HCT116 (cell line): ENCODE measurements around the gene BRICD5. TPM values are rescaled to one million over a fixed set of nuclear protein-coding genes. Genes with fewer than 3 reads are reported as not detected.

Experiments used
- ATAC-seq: fragments of 200-7000 bp; cut with Tn5 transposase; 2 replicates; pipeline ENCODE4 v1.9.1; 2020; ENCODE audit warnings: mild to moderate bottlenecking, moderate library complexity
- BruUV-seq: library from RNA; stranded (reverse); fragments of 400-500 nt; replicated peaks from 2 replicates; lab custom pipeline; 2021; lab: Mats Ljungman, UMichigan
- CTCF ChIA-PET: fragments of 300-600 bp; sonication (Branson Sonifier 250); formaldehyde crosslinking; loops from one replicate; lab custom pipeline; 2021; ENCODE audit warnings: antibody characterized with exemption; lab: Charles Lee
- POLR2A ChIA-PET: fragments of 300-600, 350-600 bp; sonication (Branson Sonifier 250); formaldehyde crosslinking; loops from one replicate; lab custom pipeline; 2021; ENCODE audit warnings: antibody characterized with exemption; lab: Charles Lee
- RAD21 ChIA-PET, 2 experiments: fragments of 300-600 bp; sonication (Branson Sonifier 250); formaldehyde crosslinking; loops; one replicate each; lab custom pipeline; 2023; ENCODE audit warnings: low total read pairs in 2 of 2; ENCODE audit not compliant: uncharacterized antibody in 2 of 2, unreplicated experiment in 2 of 2, low non-redundant PET in 1 of 2; lab: Charles Lee
- DNase-seq: peaks from one replicate; pipeline ENCODE4 v3.0.0-alpha.2; 2010; ENCODE audit warnings: low read depth, low spot score
- H2AFZ ChIP-seq: fragments of 200-600 bp; shearing (Covaris generic), sonication (generic); 2 replicates; pipeline ENCODE4 v1.6.1; 2017; ENCODE audit warnings: low read depth, mixed run types, mixed read lengths, antibody characterized with exemption, low read length; ENCODE audit not compliant: poor library complexity, severe bottlenecking
- H3K27ac ChIP-seq: 2 replicates; pipeline ENCODE4 v1.5.1; 2012; ENCODE audit warnings: low read depth, low read length
- H3K27me3 ChIP-seq: fragments of 200-600 bp; sonication (generic); 2 replicates; pipeline ENCODE4 v1.6.1; 2016; ENCODE audit warnings: mixed run types, low read length, mixed read lengths; ENCODE audit not compliant: insufficient read depth
- H3K36me3 ChIP-seq, 2 experiments: fragments of 200-500 bp in 1 of 2; fragments of 200-600 bp in 1 of 2; sonication (Bioruptor generic) in 1 of 2; sonication (generic) in 1 of 2; 2 replicates each; pipeline versions ENCODE4 v1.5.1 to v1.6.1; 2014 to 2016; ENCODE audit warnings: low read length in 2 of 2, inconsistent platforms in 1 of 2, mixed read lengths in 1 of 2, mixed run types in 1 of 2; ENCODE audit not compliant: insufficient read depth in 2 of 2, control insufficient read depth in 1 of 2
- H3K4me1 ChIP-seq, 2 experiments: fragments of 200-600 bp in 1 of 2; sonication (generic) in 1 of 2; 2 replicates each; pipeline versions ENCODE4 v1.5.1 to v1.6.1; 2012 to 2017; ENCODE audit warnings: low read length in 2 of 2, inconsistent platforms in 1 of 2, mild to moderate bottlenecking in 1 of 2, mixed read lengths in 1 of 2, mixed run types in 1 of 2, moderate library complexity in 1 of 2; ENCODE audit not compliant: insufficient read depth in 2 of 2, control insufficient read depth in 1 of 2
- H3K4me2 ChIP-seq: fragments of 200-600 bp; sonication (generic); 2 replicates; pipeline ENCODE4 v1.6.1; 2017; ENCODE audit warnings: mixed run types, low read length, mixed read lengths
- H3K4me3 ChIP-seq, 2 experiments: fragments of 200-600 bp in 1 of 2; sonication (generic) in 1 of 2; replicated peaks in 1 of 2; 2 replicates each; pipeline ENCODE4 v1.5.1; 2011 to 2016; ENCODE audit warnings: low read length in 2 of 2, control low read depth in 1 of 2, low read depth in 1 of 2, mild to moderate bottlenecking in 1 of 2, mixed read lengths in 1 of 2, mixed run types in 1 of 2
- H3K79me2 ChIP-seq: fragments of 200-600 bp; sonication (generic); 2 replicates; pipeline ENCODE4 v1.6.1; 2017; ENCODE audit warnings: mild to moderate bottlenecking, mixed run types, low read length, moderate library complexity, mixed read lengths; ENCODE audit not compliant: insufficient read depth
- H3K9ac ChIP-seq: fragments of 200-600 bp; sonication (generic); 2 replicates; pipeline ENCODE4 v1.6.1; 2016; ENCODE audit warnings: low read length, mixed read lengths
- H3K9me2 ChIP-seq: fragments of 200-600 bp; sonication (generic), shearing (Covaris generic); 2 replicates; pipeline ENCODE4 v1.6.1; 2017; ENCODE audit warnings: mixed run types, mild to moderate bottlenecking, moderate library complexity; ENCODE audit not compliant: insufficient read depth
- H3K9me3 ChIP-seq, 2 experiments: fragments of 200-500 bp in 1 of 2; fragments of 200-600 bp in 1 of 2; sonication (Bioruptor generic) in 1 of 2; sonication (generic) in 1 of 2; 2 replicates each; pipeline ENCODE4 v1.6.1; 2014 to 2017; ENCODE audit warnings: low read length in 2 of 2, mixed read lengths in 2 of 2, inconsistent platforms in 1 of 2, low read depth in 1 of 2, mild to moderate bottlenecking in 1 of 2, mixed run types in 1 of 2, moderate library complexity in 1 of 2; ENCODE audit not compliant: control insufficient read depth in 1 of 2, insufficient read depth in 1 of 2
- H4K20me1 ChIP-seq: fragments of 200-600 bp; sonication (generic), shearing (Covaris generic); 2 replicates; pipeline ENCODE4 v1.6.1; 2017; ENCODE audit warnings: mixed run types, mild to moderate bottlenecking, moderate library complexity; ENCODE audit not compliant: insufficient read depth
- EZH2phosphoT487 ChIP-seq: fragments of 200-600 bp; IDR thresholded peaks from 2 replicates; pipeline ENCODE4 v1.6.1; 2018; ENCODE audit warnings: antibody characterized with exemption, borderline replicate concordance
- JUND ChIP-seq: IDR thresholded peaks from 2 replicates; pipeline ENCODE4 v1.6.1; 2012
- POLR2A ChIP-seq: IDR thresholded peaks from 2 replicates; pipeline ENCODE4 v1.7.0; 2011; ENCODE audit warnings: borderline replicate concordance; ENCODE audit not compliant: insufficient read depth, insufficient read length; ENCODE audit errors: extremely low read depth
- RAD21 ChIP-seq: IDR thresholded peaks from 2 replicates; pipeline ENCODE4 v1.6.1; 2012; ENCODE audit warnings: low read depth, mild to moderate bottlenecking
- SIN3A ChIP-seq: IDR thresholded peaks from 2 replicates; pipeline ENCODE4 v1.6.1; 2012; ENCODE audit warnings: low read depth
- SP1 ChIP-seq: IDR thresholded peaks from 2 replicates; pipeline ENCODE4 v1.6.1; 2012; ENCODE audit warnings: low read depth
- SRF ChIP-seq: IDR thresholded peaks from 2 replicates; pipeline ENCODE4 v1.6.1; 2012; ENCODE audit warnings: low read depth
- TCF7L2 ChIP-seq: IDR thresholded peaks from 2 replicates; pipeline ENCODE4 v1.7.0; 2011; ENCODE audit warnings: borderline replicate concordance, inconsistent platforms; ENCODE audit not compliant: insufficient read depth, insufficient read length; ENCODE audit errors: extremely low read depth
- YY1 ChIP-seq: IDR thresholded peaks from 2 replicates; pipeline ENCODE4 v1.6.1; 2011; ENCODE audit warnings: low read length, low read depth, moderate library complexity, mild to moderate bottlenecking; ENCODE audit not compliant: insufficient replicate concordance; ENCODE audit errors: extremely low read depth
- ZFX ChIP-seq: fragments of 450-650 bp; IDR thresholded peaks from 2 replicates; pipeline ENCODE4 v1.6.1; 2017
- intact Hi-C: fragments of 100-400 bp; cut with micrococcal nuclease; formaldehyde crosslinking; loops from 2 replicates; pipeline ENCODE4 v1.10.0; 2022
- total RNA-seq: library from RNA; stranded (reverse); gene quantifications from one replicate; pipeline ENCODE4 v1.2.1, GENCODE V29; 2021; ENCODE audit not compliant: unreplicated experiment
- TF ChIP-seq, protein P1 (sequence below): IDR thresholded peaks from 2 replicates; pipeline ENCODE4 v1.6.1; 2012; ENCODE audit warnings: low read depth
- TF ChIP-seq, protein P2 (sequence below), 3 experiments: fragments of 200-600 bp in 1 of 3; sonication (generic) in 1 of 3; IDR thresholded peaks in 2 of 3; conservative IDR thresholded peaks in 1 of 3; 2 replicates each; pipeline ENCODE4 v1.5.1; 2012 to 2017; ENCODE audit warnings: low read depth in 2 of 3, low read length in 2 of 3, antibody characterized with exemption in 1 of 3, borderline replicate concordance in 1 of 3, control low read depth in 1 of 3, mild to moderate bottlenecking in 1 of 3, mixed read lengths in 1 of 3, mixed run types in 1 of 3, moderate library complexity in 1 of 3; ENCODE audit not compliant: insufficient read depth in 1 of 3
- TF ChIP-seq, protein P3 (sequence below): IDR thresholded peaks from 2 replicates; pipeline ENCODE4 v1.6.1; 2012
- TF ChIP-seq, protein P4 (sequence below): IDR thresholded peaks from 2 replicates; pipeline ENCODE4 v1.6.1; 2011; ENCODE audit warnings: mild to moderate bottlenecking, low read length, moderate library complexity; ENCODE audit not compliant: insufficient replicate concordance; ENCODE audit errors: extremely low read depth
- TF ChIP-seq, protein P5 (sequence below): IDR thresholded peaks from 2 replicates; pipeline ENCODE4 v1.6.1; 2012

BRICD5 gene
- total RNA-seq, 1 experiment from 2014 or later: 9.8 TPM

DNA sequence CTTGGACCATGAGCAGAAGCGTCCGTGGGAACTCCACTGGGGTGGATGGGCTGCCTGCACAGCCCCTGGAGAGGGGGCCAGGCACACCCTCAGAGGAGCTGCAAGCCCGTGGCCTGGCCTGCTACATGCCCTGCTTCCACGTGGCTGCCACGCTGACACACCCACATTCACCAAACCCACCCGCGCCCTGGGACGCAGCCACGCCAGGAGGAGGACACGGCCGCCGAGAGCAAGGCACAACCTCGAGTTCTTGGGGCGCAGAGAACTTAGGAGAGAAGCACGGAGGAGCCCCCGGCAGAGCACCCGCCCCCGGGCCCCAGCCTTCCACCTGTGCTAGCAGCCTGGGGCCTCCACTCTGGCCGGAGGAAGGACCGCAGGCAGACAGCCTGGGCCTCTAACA, 33.1 kb downstream of the BRICD5 start:
- H3K4me3 ChIP-seq: no peak overlapping the region
- no peaks in the 10 kb centered on the region for H3K79me2 ChIP-seq
- TF ChIP-seq, protein P1, sequence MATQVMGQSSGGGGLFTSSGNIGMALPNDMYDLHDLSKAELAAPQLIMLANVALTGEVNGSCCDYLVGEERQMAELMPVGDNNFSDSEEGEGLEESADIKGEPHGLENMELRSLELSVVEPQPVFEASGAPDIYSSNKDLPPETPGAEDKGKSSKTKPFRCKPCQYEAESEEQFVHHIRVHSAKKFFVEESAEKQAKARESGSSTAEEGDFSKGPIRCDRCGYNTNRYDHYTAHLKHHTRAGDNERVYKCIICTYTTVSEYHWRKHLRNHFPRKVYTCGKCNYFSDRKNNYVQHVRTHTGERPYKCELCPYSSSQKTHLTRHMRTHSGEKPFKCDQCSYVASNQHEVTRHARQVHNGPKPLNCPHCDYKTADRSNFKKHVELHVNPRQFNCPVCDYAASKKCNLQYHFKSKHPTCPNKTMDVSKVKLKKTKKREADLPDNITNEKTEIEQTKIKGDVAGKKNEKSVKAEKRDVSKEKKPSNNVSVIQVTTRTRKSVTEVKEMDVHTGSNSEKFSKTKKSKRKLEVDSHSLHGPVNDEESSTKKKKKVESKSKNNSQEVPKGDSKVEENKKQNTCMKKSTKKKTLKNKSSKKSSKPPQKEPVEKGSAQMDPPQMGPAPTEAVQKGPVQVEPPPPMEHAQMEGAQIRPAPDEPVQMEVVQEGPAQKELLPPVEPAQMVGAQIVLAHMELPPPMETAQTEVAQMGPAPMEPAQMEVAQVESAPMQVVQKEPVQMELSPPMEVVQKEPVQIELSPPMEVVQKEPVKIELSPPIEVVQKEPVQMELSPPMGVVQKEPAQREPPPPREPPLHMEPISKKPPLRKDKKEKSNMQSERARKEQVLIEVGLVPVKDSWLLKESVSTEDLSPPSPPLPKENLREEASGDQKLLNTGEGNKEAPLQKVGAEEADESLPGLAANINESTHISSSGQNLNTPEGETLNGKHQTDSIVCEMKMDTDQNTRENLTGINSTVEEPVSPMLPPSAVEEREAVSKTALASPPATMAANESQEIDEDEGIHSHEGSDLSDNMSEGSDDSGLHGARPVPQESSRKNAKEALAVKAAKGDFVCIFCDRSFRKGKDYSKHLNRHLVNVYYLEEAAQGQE: no peak
- TF ChIP-seq POLR2A (no peak), SIN3A (no peak), TCF7L2 (no peak), RAD21 (no peak), JUND (no peak), EZH2phosphoT487 (no peak), ZFX (no peak), SP1 (no peak), SRF (no peak), YY1 (no peak)
- TF ChIP-seq, protein P2, sequence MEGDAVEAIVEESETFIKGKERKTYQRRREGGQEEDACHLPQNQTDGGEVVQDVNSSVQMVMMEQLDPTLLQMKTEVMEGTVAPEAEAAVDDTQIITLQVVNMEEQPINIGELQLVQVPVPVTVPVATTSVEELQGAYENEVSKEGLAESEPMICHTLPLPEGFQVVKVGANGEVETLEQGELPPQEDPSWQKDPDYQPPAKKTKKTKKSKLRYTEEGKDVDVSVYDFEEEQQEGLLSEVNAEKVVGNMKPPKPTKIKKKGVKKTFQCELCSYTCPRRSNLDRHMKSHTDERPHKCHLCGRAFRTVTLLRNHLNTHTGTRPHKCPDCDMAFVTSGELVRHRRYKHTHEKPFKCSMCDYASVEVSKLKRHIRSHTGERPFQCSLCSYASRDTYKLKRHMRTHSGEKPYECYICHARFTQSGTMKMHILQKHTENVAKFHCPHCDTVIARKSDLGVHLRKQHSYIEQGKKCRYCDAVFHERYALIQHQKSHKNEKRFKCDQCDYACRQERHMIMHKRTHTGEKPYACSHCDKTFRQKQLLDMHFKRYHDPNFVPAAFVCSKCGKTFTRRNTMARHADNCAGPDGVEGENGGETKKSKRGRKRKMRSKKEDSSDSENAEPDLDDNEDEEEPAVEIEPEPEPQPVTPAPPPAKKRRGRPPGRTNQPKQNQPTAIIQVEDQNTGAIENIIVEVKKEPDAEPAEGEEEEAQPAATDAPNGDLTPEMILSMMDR (IDR thresholded peaks at IDR 0.05 in 2 of 3, conservative IDR thresholded peaks at IDR 0.05 in 1 of 3; ENCODE audit: borderline replicate concordance in 1 of 3, insufficient read depth in 1 of 3, low read depth in 2 of 3, low read length in 2 of 3): no peak
- TF ChIP-seq, protein P3, sequence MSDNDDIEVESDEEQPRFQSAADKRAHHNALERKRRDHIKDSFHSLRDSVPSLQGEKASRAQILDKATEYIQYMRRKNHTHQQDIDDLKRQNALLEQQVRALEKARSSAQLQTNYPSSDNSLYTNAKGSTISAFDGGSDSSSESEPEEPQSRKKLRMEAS: no peak
- TF ChIP-seq, protein P4, sequence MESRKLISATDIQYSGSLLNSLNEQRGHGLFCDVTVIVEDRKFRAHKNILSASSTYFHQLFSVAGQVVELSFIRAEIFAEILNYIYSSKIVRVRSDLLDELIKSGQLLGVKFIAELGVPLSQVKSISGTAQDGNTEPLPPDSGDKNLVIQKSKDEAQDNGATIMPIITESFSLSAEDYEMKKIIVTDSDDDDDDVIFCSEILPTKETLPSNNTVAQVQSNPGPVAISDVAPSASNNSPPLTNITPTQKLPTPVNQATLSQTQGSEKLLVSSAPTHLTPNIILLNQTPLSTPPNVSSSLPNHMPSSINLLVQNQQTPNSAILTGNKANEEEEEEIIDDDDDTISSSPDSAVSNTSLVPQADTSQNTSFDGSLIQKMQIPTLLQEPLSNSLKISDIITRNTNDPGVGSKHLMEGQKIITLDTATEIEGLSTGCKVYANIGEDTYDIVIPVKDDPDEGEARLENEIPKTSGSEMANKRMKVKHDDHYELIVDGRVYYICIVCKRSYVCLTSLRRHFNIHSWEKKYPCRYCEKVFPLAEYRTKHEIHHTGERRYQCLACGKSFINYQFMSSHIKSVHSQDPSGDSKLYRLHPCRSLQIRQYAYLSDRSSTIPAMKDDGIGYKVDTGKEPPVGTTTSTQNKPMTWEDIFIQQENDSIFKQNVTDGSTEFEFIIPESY: no peak
- TF ChIP-seq, protein P5, sequence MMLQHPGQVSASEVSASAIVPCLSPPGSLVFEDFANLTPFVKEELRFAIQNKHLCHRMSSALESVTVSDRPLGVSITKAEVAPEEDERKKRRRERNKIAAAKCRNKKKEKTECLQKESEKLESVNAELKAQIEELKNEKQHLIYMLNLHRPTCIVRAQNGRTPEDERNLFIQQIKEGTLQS: no peak
- H3K9me2 ChIP-seq: no peaks in the 10 kb centered on the region
- H3K27ac ChIP-seq: no peak overlapping the region
- TSS peak; percentile 78 for BruUV-seq
- CTCF ChIA-PET: no interaction called here
- POLR2A ChIA-PET: interaction anchor here (1.4 kb wide), 1 partner anchor 22 kb away, joined by 6 read pairs; the partner anchor contains the start of gene TRAF7
- no peak overlapping the region for H3K4me2 ChIP-seq
- DNase-seq: no peak
- peaks cover 8 to 26% of the 10 kb centered on the region in 2 experiments; a peak in 2 of 4 replicates for H3K36me3 ChIP-seq
- no peak overlapping the region for H2AFZ ChIP-seq
- H3K9ac ChIP-seq: no peak overlapping the region
- H3K27me3 ChIP-seq: no peaks in the 10 kb centered on the region
- H3K4me1 ChIP-seq: peaks cover 0 to 5% of the 10 kb centered on the region in 2 experiments; a peak in 1 of 4 replicates
- ATAC-seq: no peak
- H4K20me1 ChIP-seq: no peaks in the 10 kb centered on the region
- H3K9me3 ChIP-seq: no peaks in the 10 kb centered on the region
- intact Hi-C loops: no loop called here
- RAD21 ChIA-PET: no interaction called here
